K562 (cell line): Measurements from ENCODE around the gene SULT1E1.

Experiments used
- ATF2 ChIP-seq: sonication (generic); formaldehyde crosslinking; IDR thresholded peaks from 2 replicates; pipeline ENCODE4 v1.8.1; 2022; ENCODE audit warnings: missing genetic modification reagents
- CBX2 ChIP-seq: fragments of 200-600 bp; sonication (generic); IDR thresholded peaks from one replicate; pipeline ENCODE4 v1.6.1; 2012; ENCODE audit warnings: mild to moderate bottlenecking, low read length, inconsistent platforms; ENCODE audit not compliant: insufficient read depth, poor library complexity, severe bottlenecking
- CTCF ChIP-seq, 3 experiments: IDR thresholded peaks in 2 of 3; conservative IDR thresholded peaks in 1 of 3; 2 replicates each; pipeline ENCODE4 v1.5.1; 2011 to 2012; ENCODE audit warnings: low read length in 3 of 3, mild to moderate bottlenecking in 3 of 3, control low read depth in 2 of 3, improper control_type of control experiment in 1 of 3, inconsistent platforms in 1 of 3, low read depth in 1 of 3, mixed read lengths in 1 of 3, moderate library complexity in 1 of 3; ENCODE audit not compliant: insufficient read depth in 2 of 3
- EZH2 ChIP-seq: IDR thresholded peaks from 2 replicates; pipeline ENCODE4 v1.6.1; 2012; ENCODE audit warnings: low read depth, mild to moderate bottlenecking, inconsistent platforms, low read length, borderline replicate concordance
- GATA2 ChIP-seq: sonication (generic); formaldehyde crosslinking; IDR thresholded peaks from 2 replicates; pipeline ENCODE4 v1.4.0; 2020; ENCODE audit warnings: mild to moderate bottlenecking, missing genetic modification reagents
- GTF3C2 ChIP-seq: IDR thresholded peaks from 3 replicates; pipeline ENCODE4 v1.6.1; 2011; ENCODE audit warnings: borderline replicate concordance, mild to moderate bottlenecking, moderate library complexity; ENCODE audit not compliant: insufficient read length; ENCODE audit errors: extremely low read depth
- KLF16 ChIP-seq: IDR thresholded peaks from 2 replicates; pipeline ENCODE4 v1.6.1; 2016; ENCODE audit warnings: antibody characterized with exemption
- MTA2 ChIP-seq: fragments of 450-650 bp; IDR thresholded peaks from 2 replicates; pipeline ENCODE4 v1.6.1; 2016; ENCODE audit warnings: low read depth
- NR3C1 ChIP-seq: sonication (generic); formaldehyde crosslinking; IDR thresholded peaks from 2 replicates; pipeline ENCODE4 v1.8.1; 2022; ENCODE audit warnings: missing genetic modification reagents
- NUFIP1 ChIP-seq: fragments of 450-650 bp; IDR thresholded peaks from 2 replicates; pipeline ENCODE4 v1.6.1; 2018; ENCODE audit not compliant: partially characterized antibody
- POLR2A ChIP-seq: fragments of 450-650 bp; conservative IDR thresholded peaks from 2 replicates; pipeline ENCODE4 v1.6.1; 2016
- YY1 ChIP-seq, 3 experiments: IDR thresholded peaks; 2 replicates each; pipeline ENCODE4 v1.6.1; 2011; ENCODE audit warnings: low read length in 2 of 3, mild to moderate bottlenecking in 2 of 3, moderate library complexity in 2 of 3, borderline replicate concordance in 1 of 3, control low read depth in 1 of 3, low read depth in 1 of 3; ENCODE audit not compliant: insufficient read depth in 3 of 3, insufficient replicate concordance in 2 of 3, control insufficient read depth in 1 of 3, insufficient read length in 1 of 3; ENCODE audit errors: extremely low read depth in 1 of 3
- ZKSCAN8 ChIP-seq: fragments of 200-800 bp; sonication (Bioruptor generic); IDR thresholded peaks from 2 replicates; pipeline ENCODE4 v1.6.1; 2016; ENCODE audit warnings: missing genetic modification characterization, missing compliant biosample characterization
- ZNF224 ChIP-seq: sonication (generic); formaldehyde crosslinking; IDR thresholded peaks from 2 replicates; pipeline ENCODE4 v1.8.0; 2022; ENCODE audit warnings: mild to moderate bottlenecking, missing genetic modification reagents

- TF ChIP-seq GATA2 (CRISPR knock-in tag) (no peak), GTF3C2 (no peak), MTA2 (no peak), POLR2A (no peak), CTCF (IDR thresholded peaks at IDR 0.05 in 2 of 3, conservative IDR thresholded peaks at IDR 0.05 in 1 of 3; ENCODE audit: insufficient read depth in 2 of 3, low read depth in 1 of 3, low read length in 3 of 3) (no peak), ZKSCAN8 (no peak), YY1 (IDR thresholded peaks at IDR 0.05; ENCODE audit: borderline replicate concordance in 1 of 3, control insufficient read depth in 1 of 3, extremely low read depth in 1 of 3, insufficient read depth in 3 of 3, insufficient read length in 1 of 3, insufficient replicate concordance in 2 of 3, low read depth in 1 of 3, low read length in 2 of 3) (no peak), NR3C1 (CRISPR knock-in tag) (no peak), EZH2 (no peak), ATF2 (CRISPR knock-in tag) (no peak), NUFIP1 (no peak), ZNF224 (CRISPR knock-in tag) (no peak), KLF16 (no peak), CBX2 (no peak)
Measured at GRCh38 chr4:69823481-69824186, 36.3 kb downstream of the SULT1E1 start.
